HG03565 (cell line): ENCODE data around the gene TCOF1.
A peak's percentile ranks its signal among the peaks of the same experiment; 100 is the strongest.

Experiments used
- ATAC-seq: cut with Tn5 transposase; IDR thresholded peaks from one replicate; pipeline ENCODE4 v1.9.1; 2021; ENCODE audit warnings: mild to moderate bottlenecking, moderate library complexity; ENCODE audit not compliant: unreplicated experiment

TCOF1 gene

DNA sequence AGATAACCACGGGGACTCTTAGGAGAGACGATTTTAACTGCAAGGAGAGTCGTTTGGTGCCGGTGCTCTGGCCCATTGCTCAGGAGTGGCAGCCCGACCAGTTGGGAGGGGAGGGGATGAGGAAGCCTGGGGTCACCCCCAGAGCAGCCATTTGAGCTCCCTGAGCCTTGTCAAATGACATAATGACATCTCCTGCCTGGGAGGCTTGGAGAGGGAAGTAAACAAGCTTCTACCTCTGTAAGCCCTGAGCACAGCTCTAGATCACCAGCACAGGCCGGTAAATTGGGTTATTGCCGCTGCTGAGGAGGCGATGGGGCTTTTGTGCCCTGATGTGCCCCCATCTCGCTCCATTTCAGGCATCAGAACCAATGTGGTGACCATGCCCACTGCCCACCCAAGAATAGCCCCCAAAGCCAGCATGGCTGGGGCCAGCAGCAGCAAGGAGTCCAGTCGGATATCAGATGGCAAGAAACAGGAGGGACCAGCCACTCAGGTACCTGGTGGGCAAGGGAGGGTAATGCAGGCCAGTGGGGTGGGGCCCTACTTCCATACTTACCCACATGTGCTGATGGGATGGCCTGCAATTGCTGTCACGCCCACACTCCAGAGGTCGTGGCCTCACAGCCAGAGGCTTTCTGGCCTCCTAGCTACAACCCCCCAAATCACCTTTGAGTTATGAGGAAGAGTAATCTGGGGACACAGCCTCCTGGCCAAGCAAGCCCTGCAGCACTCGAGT, 32.2 kb downstream of the TCOF1 start:
- no peak for ATAC-seq

- no peak for ATAC-seq
Observed at GRCh38 chr5:150391064-150391834, 33.8 kb downstream of the TCOF1 start.

DNA sequence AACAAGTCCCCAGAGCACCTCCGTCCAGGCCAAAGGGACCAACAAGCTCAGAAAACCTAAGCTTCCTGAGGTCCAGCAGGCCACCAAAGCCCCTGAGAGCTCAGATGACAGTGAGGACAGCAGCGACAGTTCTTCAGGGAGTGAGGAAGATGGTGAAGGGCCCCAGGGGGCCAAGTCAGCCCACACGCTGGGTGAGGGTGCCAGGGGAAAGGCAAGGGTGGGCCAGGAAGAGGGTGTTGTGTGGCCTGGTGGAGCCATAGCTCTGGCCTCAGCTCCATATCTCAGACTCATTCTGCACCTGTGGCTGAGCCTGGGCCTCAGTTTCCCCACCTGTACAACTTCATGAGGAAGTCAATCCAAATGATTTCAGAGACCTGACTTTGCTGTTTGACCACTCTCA, 34.5 kb downstream of the TCOF1 start:
- ATAC-seq: no peak

- ATAC-seq: no peak
Observed at GRCh38 chr5:150392680-150393079, 35.2 kb downstream of the TCOF1 start.

GRCh38 chr5:150393096-150393645, 35.7 kb downstream of the TCOF1 start:
- ATAC-seq: no peak

GRCh38 chr5:150394131-150394530, 36.6 kb downstream of the TCOF1 start:
- peak; percentile 30 for ATAC-seq

- ATAC-seq: no peak
Observed at GRCh38 chr5:150394912-150395687, 37.6 kb downstream of the TCOF1 start.

- ATAC-seq: no peak
Observed at GRCh38 chr5:150395688-150395975, 38.1 kb downstream of the TCOF1 start.

DNA sequence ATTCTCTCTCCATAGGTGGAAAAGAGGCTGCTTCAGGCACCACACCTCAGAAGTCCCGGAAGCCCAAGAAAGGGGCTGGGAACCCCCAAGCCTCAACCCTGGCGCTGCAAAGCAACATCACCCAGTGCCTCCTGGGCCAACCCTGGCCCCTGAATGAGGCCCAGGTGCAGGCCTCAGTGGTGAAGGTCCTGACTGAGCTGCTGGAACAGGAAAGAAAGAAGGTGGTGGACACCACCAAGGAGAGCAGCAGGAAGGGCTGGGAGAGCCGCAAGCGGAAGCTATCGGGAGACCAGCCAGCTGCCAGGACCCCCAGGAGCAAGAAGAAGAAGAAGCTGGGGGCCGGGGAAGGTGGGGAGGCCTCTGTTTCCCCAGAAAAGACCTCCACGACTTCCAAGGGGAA, 38.8 kb downstream of the TCOF1 start:
- ATAC-seq: no peak

- ATAC-seq: no peak
Observed at GRCh38 chr5:150397146-150397781, 39.8 kb downstream of the TCOF1 start.

DNA sequence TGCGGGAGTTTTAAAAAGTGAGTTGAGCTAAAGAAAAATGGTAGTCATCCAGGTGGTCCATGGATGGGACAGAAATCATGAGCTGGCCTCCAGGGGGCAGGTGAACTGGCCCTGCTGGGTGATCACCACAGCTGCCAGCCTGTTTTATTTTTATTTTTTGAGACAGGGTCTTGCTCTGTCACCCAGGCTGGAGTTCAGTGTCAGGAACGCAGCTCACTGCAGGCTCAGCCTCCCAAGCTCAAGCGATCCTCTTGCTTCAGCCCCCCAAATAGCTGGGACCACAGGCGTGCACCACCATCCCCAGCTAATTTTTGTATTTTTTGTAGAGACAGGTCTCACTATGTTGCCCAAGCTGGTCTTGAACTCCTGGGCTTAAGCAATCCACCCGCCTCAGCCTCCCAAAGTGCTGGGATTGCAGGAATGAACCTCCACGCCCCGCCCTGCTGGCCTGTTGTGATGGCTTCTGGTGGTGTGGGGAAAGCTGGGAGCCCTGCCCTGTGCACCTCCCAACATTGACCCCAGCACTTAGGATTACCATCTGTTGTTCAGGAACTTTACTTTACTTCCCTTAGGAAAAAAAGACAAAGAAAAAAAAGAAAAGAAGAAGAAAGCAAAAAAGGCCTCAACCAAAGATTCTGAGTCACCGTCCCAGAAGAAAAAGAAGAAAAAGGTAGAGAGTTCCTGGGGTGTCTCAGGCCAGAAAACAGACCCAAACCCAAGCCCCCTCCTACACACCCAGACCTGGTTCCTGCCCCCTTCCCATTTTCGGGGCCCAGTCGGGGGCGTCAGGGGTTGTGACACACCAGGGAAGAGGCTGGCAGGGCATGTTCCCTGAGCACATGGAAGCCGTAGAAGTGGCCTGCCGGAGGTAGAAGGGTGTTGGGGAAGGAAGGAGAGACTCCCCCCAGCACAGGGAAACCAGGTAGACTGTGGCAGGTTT, 40.6 kb downstream of the TCOF1 start:
- ATAC-seq: no peak

DNA sequence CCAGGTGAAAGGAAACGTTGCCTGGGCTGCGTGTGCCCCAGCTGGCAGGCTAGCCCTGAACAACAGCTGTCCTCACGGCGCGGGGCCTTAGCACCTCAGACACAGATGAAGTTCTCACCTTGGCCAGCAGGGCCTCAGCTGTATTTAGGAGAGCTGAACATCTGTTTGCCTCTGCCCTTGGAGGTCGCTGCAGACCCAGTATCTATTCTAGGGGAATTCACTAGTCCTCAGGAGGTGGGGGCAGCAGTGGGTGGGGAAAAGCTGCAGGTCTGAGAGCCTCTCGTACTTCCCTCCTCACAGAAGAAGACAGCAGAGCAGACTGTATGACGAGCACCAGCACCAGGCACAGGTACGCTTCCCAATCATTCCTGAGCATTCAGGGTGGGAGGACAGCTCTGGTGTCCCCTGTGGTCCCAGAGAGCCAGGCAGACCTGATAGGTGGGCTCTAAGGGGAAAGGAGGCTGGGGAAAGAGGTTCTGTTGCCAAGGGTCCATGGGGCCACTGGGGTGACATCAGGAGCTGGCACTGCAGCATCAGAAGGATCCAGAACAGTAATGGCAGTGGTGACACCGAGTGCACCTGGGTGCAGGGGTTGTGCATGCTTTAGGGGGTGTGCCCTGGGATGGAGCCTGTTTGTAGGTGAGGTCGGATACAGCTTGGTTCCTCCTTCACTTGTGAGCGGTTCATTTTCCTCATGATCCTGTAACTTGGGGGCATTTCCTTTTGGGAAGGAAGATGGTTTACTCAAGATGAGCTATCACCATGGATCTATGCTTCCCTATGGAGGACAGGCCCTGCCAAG, 41.4 kb downstream of the TCOF1 start:
- ATAC-seq: peak; percentile 65

GRCh38 chr5:150399524-150400211, 42.2 kb downstream of the TCOF1 start:
- ATAC-seq: no peak

GRCh38 chr5:150400316-150401075, 43.0 kb downstream of the TCOF1 start:
- ATAC-seq: no peak

- no peak for ATAC-seq
Observed at GRCh38 chr5:150401076-150401375, 43.5 kb downstream of the TCOF1 start.

DNA sequence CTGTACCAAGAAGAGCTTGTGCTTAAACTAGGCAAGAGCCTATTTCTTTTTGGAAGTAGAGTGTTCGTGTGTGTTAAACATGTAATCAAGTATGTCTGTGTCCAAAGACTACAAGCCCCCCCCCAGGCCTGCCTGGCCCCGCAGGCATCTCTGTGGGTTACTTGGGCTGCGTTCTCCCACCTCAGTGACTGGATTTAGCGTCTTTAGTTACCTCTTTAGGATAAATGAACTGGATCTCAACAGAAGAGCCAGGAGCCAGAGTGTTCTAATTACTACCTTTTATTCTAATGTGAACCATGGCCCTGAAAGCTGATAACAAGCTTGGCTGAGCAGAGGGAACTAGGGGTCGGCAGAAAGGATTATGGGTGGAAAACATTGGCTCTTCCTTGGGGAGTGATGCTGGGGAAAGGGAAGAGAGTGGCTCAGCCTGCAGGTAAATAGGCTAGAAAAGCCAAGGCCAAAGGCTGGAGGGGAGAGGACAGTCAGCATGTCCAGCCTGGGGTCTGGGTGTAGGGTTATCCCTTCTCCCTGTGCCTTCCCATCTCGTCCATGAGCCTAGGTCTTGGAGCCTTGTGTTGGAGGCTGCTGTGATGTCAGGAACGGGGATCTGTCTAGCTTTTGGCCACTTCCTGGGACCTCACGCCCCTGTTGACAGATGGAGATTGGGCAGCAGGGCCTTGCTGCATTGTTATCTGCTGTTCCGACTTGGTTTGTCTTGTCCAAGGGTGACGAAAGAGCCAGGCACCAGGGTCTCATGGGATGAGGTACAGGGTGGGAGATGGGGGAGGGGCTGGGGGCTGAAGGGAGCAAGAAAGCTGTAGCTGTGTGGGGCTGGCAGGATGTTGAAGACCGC, 44.1 kb downstream of the TCOF1 start:
- no peak for ATAC-seq

DNA sequence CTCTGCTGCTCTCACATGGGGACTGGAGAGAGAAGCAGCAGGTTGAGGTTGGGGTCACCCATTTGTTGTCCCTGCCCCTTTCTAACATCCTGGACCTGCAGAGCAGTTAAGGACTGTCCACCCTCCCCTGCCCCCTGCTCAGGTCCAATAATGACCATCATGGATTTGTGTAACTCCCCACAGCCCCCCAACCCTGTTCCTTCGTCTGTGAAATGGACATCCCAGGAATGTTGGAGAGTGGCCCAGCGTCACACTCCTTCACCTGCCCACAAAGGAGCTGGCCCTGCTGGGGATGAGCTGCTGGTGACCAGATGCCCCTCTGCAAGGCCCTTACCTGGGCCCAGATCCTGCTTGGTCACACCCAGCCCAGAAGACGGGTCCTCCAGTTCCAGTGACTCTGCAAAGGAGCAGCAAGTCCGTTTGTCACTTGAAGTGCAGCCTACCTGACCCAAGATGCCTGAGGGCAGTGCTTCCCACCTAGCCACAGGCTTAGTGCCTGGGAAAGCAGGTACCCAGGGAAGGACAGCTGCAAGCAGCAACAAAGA, 44.8 kb downstream of the TCOF1 start:
- ATAC-seq: no peak
